ENCODE measurements around the gene FDX1. TPM values are rescaled to one million over a fixed set of nuclear protein-coding genes. Genes with fewer than 3 reads are reported as not detected.

Gene FDX1
- total RNA-seq, 5 donors from 2014 or later (not counting 1 experiment from before 2014, with no cell fraction given): 9.1 to 12.5 (median 10.1) TPM

DNA sequence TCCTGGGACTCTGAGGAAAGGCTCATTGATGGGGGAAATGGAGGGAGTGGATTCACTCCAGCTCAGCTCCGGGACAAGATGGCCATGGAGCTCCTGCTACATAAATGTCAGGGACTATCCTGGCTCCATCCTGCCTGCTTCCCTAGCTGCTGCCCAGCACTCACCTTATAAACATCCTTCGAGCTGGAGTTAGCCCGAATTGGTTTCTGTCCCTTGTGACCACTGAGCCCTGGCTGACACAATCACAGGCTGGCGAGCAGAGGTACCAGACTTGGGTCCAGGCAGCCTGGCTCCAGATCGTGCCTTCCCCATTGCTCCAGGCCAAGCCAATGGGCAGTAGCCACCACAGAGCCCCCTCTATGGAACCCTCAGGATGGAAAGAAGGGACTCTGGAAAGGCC lies 77.6 kb downstream of the FDX1 start:
- Histone ChIP-seq H3K4me1 (ENCODE audit: control insufficient read depth in 1 of 2, extremely low read depth in 1 of 2, insufficient read depth in 2 of 2, low read length in 2 of 2) (no peaks in the 10 kb centered on the region), H3K27me3 (replicated peaks in 1 of 2; ENCODE audit: control insufficient read depth in 2 of 2, extremely low read depth in 1 of 2, insufficient read depth in 2 of 2, low read length in 1 of 2) (peaks cover 0 to 8% of the 10 kb centered on the region in 2 experiments), H3K27ac (ENCODE audit: low read length) (no peak overlapping the region), H3K9me3 (no peaks in the 10 kb centered on the region), H3K36me3 (ENCODE audit: control insufficient read depth in 2 of 2, extremely low read depth in 1 of 2, insufficient read depth in 1 of 2, low read length in 1 of 2) (no peaks in the 10 kb centered on the region), H3K4me3 (ENCODE audit: control insufficient read depth in 1 of 2, extremely low read depth in 1 of 2, low read length in 1 of 2) (no peak overlapping the region)
- Mint-ChIP-seq H3K9me3 (peaks cover 0 to 2% (median 0%) of the 10 kb centered on the region in 3 donors), H3K4me1 (no peaks in the 10 kb centered on the region), H3K27ac (no peak overlapping the region), H3K36me3 (no peaks in the 10 kb centered on the region), H3K27me3 (peaks cover 3 to 7% of the 10 kb centered on the region in 2 donors), H3K4me3 (no peak overlapping the region)
- POLR2A ChIA-PET: interaction anchor here in 1 of 2 donors (0.6 kb wide), 1 partner anchor 9 kb away, joined by 3 read pairs; no protein-coding TSS in a partner anchor
- DNase-seq: no peak
- WGBS (ENCODE audit: insufficient coverage): 95% methylated on average over 4 of the region's 5 CpGs
- ATAC-seq (replicated peaks in 1 of 4): no peak
- CTCF ChIA-PET: interaction anchor here in 1 of 2 donors (0.6 kb wide), 1 partner anchor 870 kb away, joined by 3 read pairs; no protein-coding TSS in a partner anchor

DNA sequence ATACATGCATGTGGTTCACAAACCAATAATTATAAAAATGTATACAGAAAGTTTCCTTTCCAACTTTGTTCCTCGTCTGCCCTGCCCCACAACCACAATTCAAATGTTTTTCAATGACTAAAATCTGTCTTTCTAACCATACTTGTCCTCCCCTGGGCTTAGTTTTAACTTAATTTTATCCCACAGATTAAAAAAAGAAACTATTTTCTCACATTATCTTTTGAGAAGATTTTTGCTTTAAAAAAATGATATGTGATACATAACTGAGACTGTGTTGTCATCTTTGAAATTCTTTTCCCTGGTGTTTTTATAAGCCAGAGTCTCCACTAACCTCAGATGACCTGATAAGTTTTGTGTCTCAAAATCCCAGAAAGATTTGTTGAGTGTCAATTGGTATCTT lies 79.0 kb downstream of the FDX1 start:
- peaks cover 0 to 2% (median 0%) of the 10 kb centered on the region in 3 donors for H3K9me3 Mint-ChIP-seq
- no peak overlapping the region for H3K4me3 Mint-ChIP-seq
- ChIA-PET POLR2A (no interaction called here), CTCF (no interaction called here)
- ATAC-seq (replicated peaks in 1 of 4) (no peak), DNase-seq (no peak)
- H3K27me3 Mint-ChIP-seq: peaks cover 3 to 11% of the 10 kb centered on the region in 2 donors
- H3K27ac Mint-ChIP-seq: no peak overlapping the region
- no peak overlapping the region for H3K27ac ChIP-seq (ENCODE audit: low read length)
- no peaks in the 10 kb centered on the region for H3K36me3 Mint-ChIP-seq
- H3K4me1 ChIP-seq (ENCODE audit: control insufficient read depth in 1 of 2, extremely low read depth in 1 of 2, insufficient read depth in 2 of 2, low read length in 2 of 2): no peaks in the 10 kb centered on the region
- no CpG with 5 or more reads among the region's 1 CpG for WGBS (ENCODE audit: insufficient coverage)
- no peaks in the 10 kb centered on the region for H3K4me1 Mint-ChIP-seq
- H3K4me3 ChIP-seq (ENCODE audit: control insufficient read depth in 1 of 2, extremely low read depth in 1 of 2, low read length in 1 of 2): no peak overlapping the region
- no peaks in the 10 kb centered on the region for H3K9me3 ChIP-seq
- H3K36me3 ChIP-seq (ENCODE audit: control insufficient read depth in 2 of 2, extremely low read depth in 1 of 2, insufficient read depth in 1 of 2, low read length in 1 of 2): no peaks in the 10 kb centered on the region
- peaks cover 0 to 8% of the 10 kb centered on the region in 2 experiments for H3K27me3 ChIP-seq (replicated peaks in 1 of 2; ENCODE audit: control insufficient read depth in 2 of 2, extremely low read depth in 1 of 2, insufficient read depth in 2 of 2, low read length in 1 of 2)

DNA sequence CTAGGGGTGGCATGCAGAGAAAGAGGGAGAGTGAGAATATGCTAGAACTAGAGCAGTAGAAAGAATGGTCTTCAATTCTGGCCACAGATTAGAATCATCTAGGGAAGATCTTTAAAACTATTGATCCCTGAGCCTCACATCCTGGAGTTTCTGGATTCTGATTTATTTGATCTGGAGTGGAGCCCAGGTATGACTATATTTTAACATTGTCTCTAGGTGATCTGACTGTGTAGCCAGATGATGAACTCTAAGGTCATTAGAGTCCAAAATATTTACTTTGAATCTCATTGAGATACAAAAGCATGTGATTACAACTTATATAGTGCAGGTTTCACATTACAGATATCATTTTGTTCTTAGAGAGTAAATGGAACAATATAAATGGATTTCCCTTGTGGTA lies 79.7 kb downstream of the FDX1 start:
- no peak for DNase-seq
- Histone ChIP-seq H3K27me3 (replicated peaks in 1 of 2; ENCODE audit: control insufficient read depth in 2 of 2, extremely low read depth in 1 of 2, insufficient read depth in 2 of 2, low read length in 1 of 2) (peaks cover 0 to 8% of the 10 kb centered on the region in 2 experiments), H3K36me3 (ENCODE audit: control insufficient read depth in 2 of 2, extremely low read depth in 1 of 2, insufficient read depth in 1 of 2, low read length in 1 of 2) (no peaks in the 10 kb centered on the region), H3K4me1 (ENCODE audit: control insufficient read depth in 1 of 2, extremely low read depth in 1 of 2, insufficient read depth in 2 of 2, low read length in 2 of 2) (no peaks in the 10 kb centered on the region), H3K27ac (ENCODE audit: low read length) (no peak overlapping the region), H3K9me3 (no peaks in the 10 kb centered on the region), H3K4me3 (ENCODE audit: control insufficient read depth in 1 of 2, extremely low read depth in 1 of 2, low read length in 1 of 2) (no peak overlapping the region)
- Mint-ChIP-seq H3K27me3 (peaks cover 3 to 11% of the 10 kb centered on the region in 2 donors), H3K4me3 (no peak overlapping the region), H3K9me3 (peaks cover 0 to 2% (median 0%) of the 10 kb centered on the region in 3 donors), H3K27ac (no peak overlapping the region), H3K36me3 (no peaks in the 10 kb centered on the region), H3K4me1 (no peaks in the 10 kb centered on the region)
- CTCF ChIA-PET: no interaction called here
- no peak for ATAC-seq (replicated peaks in 1 of 4)
- POLR2A ChIA-PET: no interaction called here

DNA sequence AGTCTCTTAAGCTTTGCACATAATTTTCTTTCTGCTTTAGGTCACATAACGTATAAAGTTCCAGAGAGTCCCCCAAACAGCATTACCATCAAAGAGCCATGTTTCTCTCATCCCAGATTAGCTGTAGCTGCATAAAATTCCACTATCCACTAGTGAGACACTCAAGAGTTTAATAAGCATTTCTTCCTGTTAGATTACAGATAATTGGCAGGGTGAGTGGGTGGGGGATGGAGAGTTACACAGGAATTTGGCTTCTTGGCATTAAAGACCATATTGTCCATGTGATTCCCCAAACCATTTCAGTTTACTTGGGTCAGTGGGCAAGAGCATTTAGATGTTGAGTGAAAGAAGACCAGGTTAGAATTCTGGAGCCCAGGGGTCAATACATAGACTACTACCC lies 82.3 kb downstream of the FDX1 start:
- CTCF ChIA-PET: no interaction called here
- Mint-ChIP-seq H3K27me3 (peaks cover 6 to 11% of the 10 kb centered on the region in 2 donors), H3K36me3 (no peaks in the 10 kb centered on the region), H3K4me3 (no peak overlapping the region), H3K27ac (no peak overlapping the region), H3K4me1 (no peaks in the 10 kb centered on the region), H3K9me3 (peaks cover 0 to 1% (median 0%) of the 10 kb centered on the region in 3 donors)
- Histone ChIP-seq H3K36me3 (ENCODE audit: control insufficient read depth in 2 of 2, extremely low read depth in 1 of 2, insufficient read depth in 1 of 2, low read length in 1 of 2) (no peaks in the 10 kb centered on the region), H3K9me3 (no peaks in the 10 kb centered on the region), H3K27me3 (replicated peaks in 1 of 2; ENCODE audit: control insufficient read depth in 2 of 2, extremely low read depth in 1 of 2, insufficient read depth in 2 of 2, low read length in 1 of 2) (peaks cover 0 to 8% of the 10 kb centered on the region in 2 experiments), H3K27ac (ENCODE audit: low read length) (no peak overlapping the region), H3K4me1 (ENCODE audit: control insufficient read depth in 1 of 2, extremely low read depth in 1 of 2, insufficient read depth in 2 of 2, low read length in 2 of 2) (no peaks in the 10 kb centered on the region), H3K4me3 (ENCODE audit: control insufficient read depth in 1 of 2, extremely low read depth in 1 of 2, low read length in 1 of 2) (no peak overlapping the region)
- no CpG with 5 or more reads among the region's 1 CpG for WGBS (ENCODE audit: insufficient coverage)
- DNase-seq: no peak
- no peak for ATAC-seq (replicated peaks in 1 of 4)
- POLR2A ChIA-PET: no interaction called here

DNA sequence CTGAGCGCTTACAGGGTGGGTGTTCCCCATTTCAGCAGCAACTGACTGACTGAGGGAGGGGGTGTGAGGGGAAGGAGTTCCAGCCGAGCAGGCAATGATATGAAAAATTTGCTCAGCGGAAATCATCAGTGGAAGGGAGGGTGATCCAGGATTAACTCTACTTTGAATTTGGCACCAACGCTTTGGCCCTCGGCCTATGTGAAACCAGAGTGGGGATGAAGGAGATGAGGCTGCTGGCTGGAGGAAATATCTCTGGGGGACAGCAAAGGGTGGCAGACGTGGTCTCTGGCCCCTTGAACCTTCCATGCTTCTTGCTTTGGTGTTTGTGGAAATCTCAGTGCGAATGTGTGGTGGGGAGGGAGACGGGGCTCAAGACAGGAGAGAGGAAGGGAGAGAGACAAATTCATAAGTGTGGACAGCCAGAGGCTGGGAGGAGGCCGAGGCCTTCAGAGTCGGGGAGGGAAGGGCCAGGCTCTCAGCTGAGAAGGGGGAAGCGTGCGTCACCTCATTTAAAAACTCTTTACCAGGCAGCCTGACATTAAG lies 83.6 kb downstream of the FDX1 start:
- Mint-ChIP-seq H3K27ac (no peak overlapping the region), H3K27me3 (peaks cover 3 to 11% of the 10 kb centered on the region in 2 donors), H3K4me1 (no peaks in the 10 kb centered on the region), H3K36me3 (no peaks in the 10 kb centered on the region), H3K9me3 (peaks cover 0 to under 1% (median under 1%) of the 10 kb centered on the region in 3 donors), H3K4me3 (no peak overlapping the region)
- CTCF ChIA-PET: no interaction called here
- Histone ChIP-seq H3K27me3 (replicated peaks in 1 of 2; ENCODE audit: control insufficient read depth in 2 of 2, extremely low read depth in 1 of 2, insufficient read depth in 2 of 2, low read length in 1 of 2) (no peaks in the 10 kb centered on the region), H3K4me1 (ENCODE audit: control insufficient read depth in 1 of 2, extremely low read depth in 1 of 2, insufficient read depth in 2 of 2, low read length in 2 of 2) (no peaks in the 10 kb centered on the region), H3K9me3 (no peaks in the 10 kb centered on the region), H3K27ac (ENCODE audit: low read length) (no peak overlapping the region), H3K36me3 (ENCODE audit: control insufficient read depth in 2 of 2, extremely low read depth in 1 of 2, insufficient read depth in 1 of 2, low read length in 1 of 2) (no peaks in the 10 kb centered on the region), H3K4me3 (ENCODE audit: control insufficient read depth in 1 of 2, extremely low read depth in 1 of 2, low read length in 1 of 2) (no peak overlapping the region)
- POLR2A ChIA-PET: no interaction called here
- ATAC-seq (replicated peaks in 1 of 4): no peak
- DNase-seq: no peak
- 85% methylated on average over 7 of the region's 12 CpGs for WGBS (ENCODE audit: insufficient coverage)

DNA sequence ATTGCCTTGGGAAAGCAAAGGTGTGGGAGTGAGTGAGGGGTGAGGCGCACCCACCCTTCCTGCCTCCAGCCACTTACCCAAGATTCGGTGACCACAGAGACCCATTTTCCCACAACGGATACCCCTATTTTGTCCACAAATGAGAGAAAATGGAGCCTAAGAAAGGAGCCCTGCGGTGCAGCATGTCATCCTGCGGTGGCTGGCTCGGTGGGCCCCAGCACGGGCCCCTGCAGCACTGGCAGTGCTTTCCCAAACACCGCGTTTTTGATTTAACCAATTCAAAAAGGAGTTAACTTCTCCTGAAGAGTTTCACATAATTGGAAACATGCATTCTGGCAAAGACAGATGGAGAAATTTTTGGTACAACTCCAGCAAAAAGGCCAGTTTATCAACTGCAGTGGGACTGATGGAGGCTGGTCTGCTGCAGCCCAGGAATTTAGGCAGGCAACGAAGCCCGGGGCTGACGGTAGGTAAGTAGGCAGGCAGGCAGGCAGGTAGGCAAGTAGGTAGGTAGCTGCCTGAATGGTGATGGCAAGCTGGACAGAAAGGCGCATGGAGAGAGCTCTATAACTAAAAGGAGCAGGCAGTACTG lies 84.2 kb downstream of the FDX1 start:
- H3K4me3 ChIP-seq (ENCODE audit: control insufficient read depth in 1 of 2, extremely low read depth in 1 of 2, low read length in 1 of 2): no peak overlapping the region
- Mint-ChIP-seq H3K4me1 (no peaks in the 10 kb centered on the region), H3K27me3 (peaks cover 3 to 11% of the 10 kb centered on the region in 2 donors), H3K36me3 (no peaks in the 10 kb centered on the region), H3K9me3 (peaks cover 0 to 4% (median 4%) of the 10 kb centered on the region in 3 donors), H3K4me3 (no peak overlapping the region), H3K27ac (no peak overlapping the region)
- no peak overlapping the region for H3K27ac ChIP-seq (ENCODE audit: low read length)
- H3K36me3 ChIP-seq (ENCODE audit: control insufficient read depth in 2 of 2, extremely low read depth in 1 of 2, insufficient read depth in 1 of 2, low read length in 1 of 2): no peaks in the 10 kb centered on the region
- no peaks in the 10 kb centered on the region for H3K27me3 ChIP-seq (replicated peaks in 1 of 2; ENCODE audit: control insufficient read depth in 2 of 2, extremely low read depth in 1 of 2, insufficient read depth in 2 of 2, low read length in 1 of 2)
- WGBS (ENCODE audit: insufficient coverage): 90% methylated on average over 12 of the region's 13 CpGs
- POLR2A ChIA-PET: no interaction called here
- DNase-seq (no peak), ATAC-seq (replicated peaks in 1 of 4) (no peak)
- no peaks in the 10 kb centered on the region for H3K9me3 ChIP-seq
- CTCF ChIA-PET: interaction anchor here in 1 of 2 donors (0.7 kb wide), 1 partner anchor 132 kb away, joined by 4 read pairs; no protein-coding TSS in a partner anchor
- H3K4me1 ChIP-seq (ENCODE audit: control insufficient read depth in 1 of 2, extremely low read depth in 1 of 2, insufficient read depth in 2 of 2, low read length in 2 of 2): no peaks in the 10 kb centered on the region
